Keratinocyte (primary cell): Measurements from ENCODE around the gene SNX7. TPM values are rescaled to one million over a fixed set of nuclear protein-coding genes. Genes with fewer than 3 reads are reported as not detected.

Experiments
- DNase-seq: peaks from one replicate; pipeline ENCODE4 v3.0.0-alpha.2; 2011; ENCODE audit warnings: low read depth, missing footprints, low spot score
- FAIRE-seq: peaks from 2 replicates; lab custom pipeline; 2011; peaks lifted over from hg19 to GRCh38; lab: Jason Lieb, UNC
- H2AFZ ChIP-seq: 2 replicates; pipeline ENCODE4 v1.6.0; 2012; ENCODE audit warnings: low read length, control low read depth, inconsistent platforms; ENCODE audit not compliant: control insufficient read depth
- H3K27ac ChIP-seq: 2 replicates; pipeline ENCODE4 v1.5.1; 2011; ENCODE audit warnings: low read length; ENCODE audit not compliant: control insufficient read depth, insufficient read depth
- H3K27me3 ChIP-seq: 3 replicates; pipeline ENCODE4 v1.6.0; 2011; ENCODE audit warnings: low read length; ENCODE audit not compliant: control insufficient read depth, insufficient read depth; ENCODE audit errors: extremely low read depth
- H3K36me3 ChIP-seq, 2 experiments: 2 replicates in 1 of 2; 3 replicates in 1 of 2; pipeline ENCODE4 v1.5.1; 2011; ENCODE audit warnings: low read length in 2 of 2, mild to moderate bottlenecking in 1 of 2; ENCODE audit not compliant: control insufficient read depth in 2 of 2, insufficient read depth in 2 of 2; ENCODE audit errors: extremely low read depth in 1 of 2
- H3K4me1 ChIP-seq: 3 replicates; pipeline ENCODE4 v1.5.1; 2011; ENCODE audit warnings: low read length; ENCODE audit not compliant: control insufficient read depth, insufficient read depth; ENCODE audit errors: extremely low read depth
- H3K4me2 ChIP-seq: 3 replicates; pipeline ENCODE4 v1.6.0; 2011; ENCODE audit warnings: low read depth, low read length; ENCODE audit not compliant: control insufficient read depth, insufficient read depth; ENCODE audit errors: extremely low read depth
- H3K4me3 ChIP-seq, 3 experiments: fragments of 200-600 bp in 1 of 3; sonication (generic) in 1 of 3; 2 replicates in 2 of 3; 3 replicates in 1 of 3; pipeline ENCODE4 v1.5.1; 2011 to 2016; ENCODE audit warnings: low read length in 3 of 3, mild to moderate bottlenecking in 3 of 3, control low read depth in 2 of 3, inconsistent platforms in 1 of 3, low read depth in 1 of 3, mixed read lengths in 1 of 3, mixed run types in 1 of 3, moderate library complexity in 1 of 3; ENCODE audit not compliant: control insufficient read depth in 2 of 3, insufficient read depth in 2 of 3; ENCODE audit errors: extremely low read depth in 1 of 3
- H3K79me2 ChIP-seq: 2 replicates; pipeline ENCODE4 v1.6.0; 2012; ENCODE audit warnings: low read length; ENCODE audit not compliant: control insufficient read depth, insufficient read depth
- H3K9ac ChIP-seq: 3 replicates; pipeline ENCODE4 v1.6.0; 2011; ENCODE audit warnings: low read length; ENCODE audit not compliant: control insufficient read depth, insufficient read depth; ENCODE audit errors: extremely low read depth
- H3K9me1 ChIP-seq: 3 replicates; pipeline ENCODE4 v1.6.0; 2011; ENCODE audit warnings: low read length; ENCODE audit not compliant: control insufficient read depth, insufficient read depth; ENCODE audit errors: extremely low read depth
- H3K9me3 ChIP-seq: 2 replicates; pipeline ENCODE4 v1.5.1; 2012; ENCODE audit warnings: low read depth, low read length; ENCODE audit not compliant: control insufficient read depth
- H4K20me1 ChIP-seq: 3 replicates; pipeline ENCODE4 v1.6.0; 2011; ENCODE audit warnings: low read length; ENCODE audit not compliant: control insufficient read depth, insufficient read depth; ENCODE audit errors: extremely low read depth
- EZH2 ChIP-seq: IDR thresholded peaks from one replicate; pipeline ENCODE4 v1.6.1; 2012; ENCODE audit warnings: inconsistent platforms, mild to moderate bottlenecking, low read length, moderate library complexity
- dilution Hi-C: fragments of 300-500 bp; cut with MboI; formaldehyde crosslinking; loops from one replicate; pipeline ENCODE4 v1.7.0; 2020; ENCODE audit warnings: low sequenced_read_pairs; ENCODE audit not compliant: extremely low pct_ligation_motif_present
- polyA plus RNA-seq, 5 experiments: library from polyadenylated mRNA; depleted of rRNA in 3 of 5; stranded (reverse) in 3 of 5; stranded (forward) in 1 of 5; unstranded in 1 of 5; fragments of >200 nt; gene quantifications; 1 replicate in 1 of 5; 2 replicates in 3 of 5; 3 replicates in 1 of 5; pipeline versions ENCODE4 v1.2.1 to v1.2.3, GENCODE V29; 2011 to 2012; ENCODE audit warnings: missing spikeins in 2 of 5, low read depth in 1 of 5, low replicate concordance in 1 of 5
- TF ChIP-seq, protein P1 (sequence below), 3 experiments: IDR thresholded peaks in 1 of 3; conservative IDR thresholded peaks in 1 of 3; optimal IDR thresholded peaks in 1 of 3; 2 replicates in 2 of 3; 3 replicates in 1 of 3; pipeline versions ENCODE3 to v1.5.1; 2011; ENCODE audit warnings: low read length in 3 of 3, mild to moderate bottlenecking in 3 of 3, moderate library complexity in 2 of 3, control low read depth in 1 of 3, inconsistent platforms in 1 of 3; ENCODE audit not compliant: insufficient read depth in 2 of 3; ENCODE audit errors: extremely low read depth in 1 of 3

Gene SNX7
- polyA plus RNA-seq, 1 donor (not counting 4 experiments of a cell fraction or from before 2014, with no cell fraction given): 50.5 TPM

DNA sequence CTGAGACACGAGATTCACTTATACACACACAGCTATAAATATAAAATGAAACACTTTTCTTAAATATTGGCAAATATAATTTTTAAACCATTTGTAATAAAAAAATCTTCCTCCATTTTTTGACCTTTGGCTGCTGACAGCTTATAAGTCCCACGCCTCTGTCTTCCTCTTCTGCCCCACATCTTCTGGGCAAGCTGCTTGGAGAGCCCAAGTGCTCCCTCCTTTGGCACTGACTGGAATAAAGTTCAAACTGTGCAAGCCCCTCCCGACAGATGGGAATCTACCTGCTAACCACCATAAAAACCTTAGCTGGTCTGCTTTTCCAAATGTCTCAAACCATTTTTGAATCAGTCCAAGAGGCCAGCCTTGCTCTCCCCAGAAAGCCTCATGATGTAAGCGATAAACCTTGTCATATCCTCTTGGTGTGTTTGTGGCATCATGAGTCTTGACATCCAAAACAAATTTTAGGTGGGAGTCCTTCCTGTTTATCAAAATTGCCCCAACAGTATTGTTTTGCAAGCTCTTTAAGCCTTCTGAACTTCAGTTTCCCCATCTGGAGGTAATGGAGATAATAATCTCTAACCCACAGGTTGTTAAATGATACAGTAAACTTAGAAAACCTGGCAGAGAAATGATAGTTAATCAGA lies 99.8 kb downstream of the SNX7 start:
- H3K9me3 ChIP-seq: no peaks in the 10 kb centered on the region
- DNase-seq (no peak), FAIRE-seq (no peak)
- H3K9ac ChIP-seq: no peak overlapping the region
- H3K79me2 ChIP-seq: no peaks in the 10 kb centered on the region
- H3K4me2 ChIP-seq: no peak overlapping the region
- H3K27me3 ChIP-seq: no peaks in the 10 kb centered on the region
- TF ChIP-seq EZH2: no peak
- TF ChIP-seq, protein P1, sequence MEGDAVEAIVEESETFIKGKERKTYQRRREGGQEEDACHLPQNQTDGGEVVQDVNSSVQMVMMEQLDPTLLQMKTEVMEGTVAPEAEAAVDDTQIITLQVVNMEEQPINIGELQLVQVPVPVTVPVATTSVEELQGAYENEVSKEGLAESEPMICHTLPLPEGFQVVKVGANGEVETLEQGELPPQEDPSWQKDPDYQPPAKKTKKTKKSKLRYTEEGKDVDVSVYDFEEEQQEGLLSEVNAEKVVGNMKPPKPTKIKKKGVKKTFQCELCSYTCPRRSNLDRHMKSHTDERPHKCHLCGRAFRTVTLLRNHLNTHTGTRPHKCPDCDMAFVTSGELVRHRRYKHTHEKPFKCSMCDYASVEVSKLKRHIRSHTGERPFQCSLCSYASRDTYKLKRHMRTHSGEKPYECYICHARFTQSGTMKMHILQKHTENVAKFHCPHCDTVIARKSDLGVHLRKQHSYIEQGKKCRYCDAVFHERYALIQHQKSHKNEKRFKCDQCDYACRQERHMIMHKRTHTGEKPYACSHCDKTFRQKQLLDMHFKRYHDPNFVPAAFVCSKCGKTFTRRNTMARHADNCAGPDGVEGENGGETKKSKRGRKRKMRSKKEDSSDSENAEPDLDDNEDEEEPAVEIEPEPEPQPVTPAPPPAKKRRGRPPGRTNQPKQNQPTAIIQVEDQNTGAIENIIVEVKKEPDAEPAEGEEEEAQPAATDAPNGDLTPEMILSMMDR (optimal IDR thresholded peaks at IDR 0.05 in 1 of 3, IDR thresholded peaks at IDR 0.05 in 1 of 3, conservative IDR thresholded peaks at IDR 0.05 in 1 of 3; ENCODE audit: extremely low read depth in 1 of 3, insufficient read depth in 2 of 3, low read length in 3 of 3): peak in 2 of 3 experiments; percentile 14 to 29
- H3K4me3 ChIP-seq: no peak overlapping the region
- H2AFZ ChIP-seq: no peak overlapping the region
- no peaks in the 10 kb centered on the region for H3K4me1 ChIP-seq
- H3K36me3 ChIP-seq: peaks cover 0 to 2% of the 10 kb centered on the region in 2 experiments
- H3K27ac ChIP-seq: no peak overlapping the region
- H4K20me1 ChIP-seq: no peaks in the 10 kb centered on the region
- no peaks in the 10 kb centered on the region for H3K9me1 ChIP-seq
- dilution Hi-C loops: no loop called here

DNA sequence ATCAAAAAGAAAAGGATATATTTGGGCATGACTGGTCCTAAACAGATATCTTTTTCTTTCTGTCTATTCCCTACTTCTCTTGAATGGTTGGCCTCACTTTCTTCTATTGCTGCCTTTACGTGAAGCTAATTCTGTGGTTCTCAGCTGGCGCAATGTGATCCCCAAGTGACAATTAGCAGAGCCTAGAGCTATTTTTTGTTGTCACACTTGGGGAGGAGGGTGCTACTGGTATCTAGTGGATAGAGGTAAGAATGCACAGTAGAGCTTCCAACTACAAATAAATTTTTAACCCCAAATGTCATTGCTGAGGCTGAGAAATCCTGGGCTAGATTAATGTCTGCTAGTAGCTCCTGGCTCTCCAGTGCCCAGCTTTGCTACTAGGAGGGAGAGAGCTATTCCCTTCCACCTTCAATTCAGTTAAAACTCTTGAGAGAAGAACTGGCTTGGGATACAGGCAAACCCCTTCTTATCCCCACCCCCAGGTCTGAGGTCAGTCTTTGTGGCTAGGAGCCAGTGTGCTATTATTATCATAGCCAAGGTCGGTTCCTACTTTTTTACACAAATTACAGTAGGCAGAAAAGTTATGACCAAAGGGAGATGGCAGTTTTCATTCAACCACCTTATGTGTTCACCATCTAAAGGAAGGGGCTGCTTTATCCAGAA lies 102.1 kb downstream of the SNX7 start:
- Histone ChIP-seq H3K4me3 (no peak overlapping the region), H3K27me3 (no peaks in the 10 kb centered on the region), H4K20me1 (no peaks in the 10 kb centered on the region), H3K9ac (no peak overlapping the region), H3K36me3 (no peaks in the 10 kb centered on the region), H3K4me1 (no peaks in the 10 kb centered on the region), H2AFZ (no peak overlapping the region), H3K9me1 (no peaks in the 10 kb centered on the region), H3K79me2 (no peaks in the 10 kb centered on the region), H3K9me3 (no peaks in the 10 kb centered on the region), H3K4me2 (no peak overlapping the region), H3K27ac (no peak overlapping the region)
- TF ChIP-seq, protein P1 (optimal IDR thresholded peaks at IDR 0.05 in 1 of 3, IDR thresholded peaks at IDR 0.05 in 1 of 3, conservative IDR thresholded peaks at IDR 0.05 in 1 of 3; ENCODE audit: extremely low read depth in 1 of 3, insufficient read depth in 2 of 3, low read length in 3 of 3): no peak
- TF ChIP-seq EZH2: no peak
- dilution Hi-C loops: no loop called here
- FAIRE-seq (no peak), DNase-seq (no peak)
